Activated naive CD4-positive, alpha-beta T cell (primary cell): Measurements from ENCODE around the gene LRRC8B.

Source experiments
- DNase-seq, 4 experiments: peaks; one replicate each; lab custom pipeline; 2025; lab: John Stamatoyannopoulos, UW

LRRC8B gene

DNA sequence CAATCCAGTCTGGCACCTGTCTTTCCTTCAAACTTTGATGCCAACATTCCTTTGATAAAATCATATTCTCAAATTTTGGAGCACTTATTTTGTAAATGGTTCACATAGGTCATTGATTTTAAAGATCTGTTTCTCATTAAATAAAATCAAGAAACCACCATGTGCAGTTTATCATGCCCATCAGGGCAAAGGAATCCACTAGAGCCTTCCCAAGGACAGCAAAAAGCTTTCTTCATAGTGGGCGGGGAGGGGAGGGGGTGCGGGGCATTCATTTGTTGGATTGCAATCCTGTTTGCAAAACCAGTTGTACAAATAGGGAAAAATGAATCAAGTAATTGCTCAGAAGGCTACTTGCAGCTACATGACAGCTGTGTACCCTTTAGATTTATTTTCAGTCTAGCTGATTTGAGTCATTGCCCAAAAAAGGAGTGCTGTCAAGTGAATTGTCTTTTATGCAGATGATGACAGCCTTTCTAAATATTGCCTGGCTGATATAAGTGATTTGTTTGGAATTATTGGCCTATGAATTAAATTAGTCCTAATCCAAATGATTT lies 23.0 kb downstream of the LRRC8B start:
- peak in 1 of 4 experiments; percentile 2 for DNase-seq

DNA sequence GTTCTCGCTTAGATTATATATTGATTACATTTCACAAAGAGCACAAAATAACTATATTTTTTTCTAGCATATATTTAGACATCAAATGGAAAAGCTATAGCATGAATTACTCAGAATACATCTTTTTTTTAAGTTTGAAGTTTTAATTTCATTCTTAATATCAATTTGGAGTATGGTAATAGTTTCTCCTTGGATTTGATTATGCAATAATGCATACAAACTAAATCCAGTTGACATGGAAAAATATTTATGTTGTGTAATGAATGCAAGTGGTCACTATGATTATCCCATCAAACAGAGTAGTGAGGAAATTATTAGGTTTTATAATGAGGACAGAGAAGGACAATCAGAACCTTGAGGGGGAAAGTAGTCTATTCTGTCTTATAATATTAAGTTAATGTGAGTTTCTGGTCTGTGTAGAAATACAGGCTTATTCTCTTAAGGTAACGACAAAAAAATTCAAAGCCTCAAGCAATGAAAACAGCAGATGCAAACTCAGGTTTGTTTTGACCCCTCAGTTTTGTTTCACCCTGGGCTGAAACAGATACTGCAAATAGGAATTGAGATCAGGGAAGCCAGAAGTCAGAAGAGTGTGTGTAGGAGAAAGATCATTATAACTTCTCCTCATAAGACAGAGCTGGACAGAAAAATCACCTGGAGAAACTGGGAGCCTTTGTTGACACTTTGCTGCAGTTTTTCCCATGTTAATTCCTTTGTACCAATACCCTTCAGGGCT lies 23.7 kb downstream of the LRRC8B start:
- DNase-seq, result no peak

DNA sequence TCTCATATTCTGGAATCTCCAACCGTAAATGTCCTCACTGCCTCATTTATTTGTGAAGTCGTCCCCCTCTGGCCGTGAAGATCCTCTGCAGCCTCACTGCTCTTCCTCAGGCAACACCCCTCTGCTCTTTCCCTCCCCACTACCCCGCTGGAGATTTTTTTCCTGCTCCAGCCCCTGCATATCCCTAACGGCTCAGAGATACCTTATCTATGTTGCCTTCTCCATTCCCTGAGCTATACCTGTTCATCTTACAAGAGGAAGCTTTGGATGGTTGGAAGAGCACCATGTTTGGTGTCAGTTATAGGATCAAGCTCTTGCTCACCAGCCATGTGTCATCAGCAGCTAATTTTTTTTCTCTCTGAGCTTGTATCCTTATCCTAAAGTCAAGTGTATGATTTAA lies 26.4 kb downstream of the LRRC8B start:
- no peak for DNase-seq

DNA sequence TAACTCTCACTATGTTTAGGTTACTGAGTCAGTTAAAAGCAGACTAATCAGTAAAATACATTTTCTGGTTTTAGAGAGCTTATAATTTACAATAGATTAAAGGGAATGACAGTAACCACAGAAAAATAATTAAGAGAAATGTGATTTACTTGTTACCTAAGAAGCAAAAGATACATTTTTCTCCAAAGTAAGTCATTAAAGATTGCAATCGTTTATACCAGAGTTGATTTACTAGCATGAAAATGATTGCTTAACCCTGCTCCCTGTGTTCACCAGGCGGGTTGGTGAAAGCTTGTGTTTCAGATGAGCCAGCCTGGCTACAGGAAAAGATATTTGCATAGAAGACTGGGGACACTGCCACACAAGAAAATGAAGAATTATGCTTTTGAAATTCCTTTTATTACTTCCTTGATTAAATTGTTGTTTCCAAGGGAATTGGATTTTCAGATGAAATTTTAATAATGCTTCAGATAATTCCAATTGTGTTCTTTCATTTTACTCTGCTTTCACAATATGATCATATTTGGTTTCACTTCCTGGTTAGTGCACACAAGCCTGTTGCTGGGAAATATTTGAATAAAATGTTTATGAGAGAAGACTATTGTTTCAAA lies 27.9 kb downstream of the LRRC8B start:
- DNase-seq, result no peak

DNA sequence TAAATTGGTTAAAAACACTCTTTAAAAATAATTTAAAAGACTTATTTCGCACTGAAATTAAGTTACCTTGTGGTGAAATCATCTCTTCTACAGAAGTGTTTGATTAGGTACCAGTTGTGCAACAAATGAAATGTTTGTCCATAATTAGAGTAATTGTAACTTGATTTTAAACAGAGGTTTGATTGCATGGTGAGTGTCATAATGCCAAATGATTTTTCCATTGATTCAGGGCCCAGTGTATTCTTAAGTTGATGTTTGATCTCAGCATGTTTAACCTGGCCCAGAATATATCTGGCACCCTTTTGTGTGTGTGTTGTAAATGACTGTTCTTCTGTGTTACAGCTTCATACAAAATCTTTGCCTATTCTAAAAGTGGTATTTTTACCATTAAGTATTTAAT lies 28.5 kb downstream of the LRRC8B start:
- DNase-seq, result no peak

DNA sequence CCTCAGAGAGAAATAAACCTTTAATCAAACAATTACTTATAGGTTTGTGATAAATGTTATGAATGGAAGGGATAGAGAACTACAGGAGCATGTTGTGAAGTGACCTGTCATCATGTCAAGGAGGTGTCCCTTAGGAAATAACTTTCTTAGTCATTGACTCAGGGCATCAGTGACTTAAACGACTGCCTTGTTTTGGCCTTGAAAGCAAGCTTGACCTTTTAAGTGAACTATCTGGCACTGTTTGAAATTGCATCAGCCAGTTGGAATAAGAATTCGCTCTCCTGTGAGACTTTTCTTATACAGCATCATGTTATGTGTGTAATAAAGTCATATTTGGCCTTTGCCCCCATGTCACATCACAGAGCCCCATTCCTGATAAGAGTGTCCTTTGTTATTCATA lies 30.9 kb downstream of the LRRC8B start:
- DNase-seq, result no peak

DNA sequence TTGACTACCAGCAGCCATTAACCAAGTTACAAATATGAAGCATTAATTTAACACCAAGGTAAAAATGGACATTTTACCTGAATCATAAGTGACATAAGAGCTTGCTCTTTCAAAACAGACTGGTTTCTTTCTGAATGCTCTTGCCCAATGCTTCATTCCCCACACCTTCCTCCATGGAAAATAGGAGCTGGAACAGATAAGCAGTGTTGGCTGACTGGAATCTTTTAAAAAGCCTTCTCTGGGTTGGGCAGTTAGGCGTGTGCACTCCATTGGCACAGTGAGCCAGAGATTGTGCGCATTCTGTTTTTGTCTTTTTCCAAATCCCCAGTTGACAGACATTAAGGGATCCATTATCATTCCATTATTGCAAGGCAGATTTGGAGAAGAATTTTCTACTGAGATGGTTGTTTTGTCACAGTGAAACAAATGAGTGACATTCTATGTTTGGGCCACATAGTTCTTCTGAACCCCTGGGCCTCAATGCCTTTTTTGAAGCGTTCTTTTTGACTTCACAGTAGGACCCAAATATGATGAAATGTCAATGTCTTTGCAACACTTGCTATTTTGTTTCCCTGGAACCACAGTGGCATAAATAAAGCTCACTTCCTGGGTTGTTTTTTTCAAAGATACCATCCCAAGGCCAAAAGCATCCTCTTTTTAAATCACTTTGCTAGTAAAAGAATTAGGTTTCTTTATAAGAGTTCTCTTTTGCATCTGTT lies 32.3 kb downstream of the LRRC8B start:
- no peak for DNase-seq

DNA sequence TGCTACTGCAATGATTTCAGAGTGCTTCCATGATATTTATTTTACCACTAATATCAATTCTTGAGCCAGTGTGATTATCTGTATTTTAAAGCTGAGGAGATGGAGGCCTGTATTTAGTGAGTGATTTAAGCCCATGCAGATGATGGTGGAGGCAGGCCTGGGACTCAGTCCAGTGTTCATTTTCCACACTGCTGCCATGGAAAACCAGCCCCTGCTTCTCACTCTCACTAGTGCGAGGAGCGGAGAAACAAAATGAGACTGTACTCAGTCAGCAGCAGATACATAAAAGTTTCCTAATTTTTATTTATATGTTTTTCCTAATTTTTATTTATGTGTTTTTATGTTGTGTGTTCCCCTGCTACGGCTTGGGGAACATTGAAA lies 32.8 kb downstream of the LRRC8B start:
- no peak for DNase-seq

DNA sequence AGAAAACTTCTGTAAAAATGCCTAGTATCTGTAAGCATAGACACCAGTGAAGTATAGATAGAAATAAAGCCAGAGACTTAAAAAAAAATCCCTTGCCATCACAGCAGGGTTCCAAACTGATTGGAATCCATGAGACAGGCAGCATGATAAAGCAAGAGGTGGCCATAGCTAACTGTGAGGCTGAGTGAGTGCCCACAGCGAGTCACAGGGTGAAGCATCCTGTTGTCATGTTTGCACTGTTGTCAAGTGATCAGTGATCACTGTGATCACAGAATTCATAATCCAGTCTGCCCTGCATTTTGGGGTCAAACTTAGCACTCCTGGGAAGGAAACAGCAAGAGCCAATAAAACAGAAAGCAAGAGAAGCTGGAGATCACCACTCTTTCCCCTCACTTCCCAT lies 33.3 kb downstream of the LRRC8B start:
- DNase-seq, result no peak

DNA sequence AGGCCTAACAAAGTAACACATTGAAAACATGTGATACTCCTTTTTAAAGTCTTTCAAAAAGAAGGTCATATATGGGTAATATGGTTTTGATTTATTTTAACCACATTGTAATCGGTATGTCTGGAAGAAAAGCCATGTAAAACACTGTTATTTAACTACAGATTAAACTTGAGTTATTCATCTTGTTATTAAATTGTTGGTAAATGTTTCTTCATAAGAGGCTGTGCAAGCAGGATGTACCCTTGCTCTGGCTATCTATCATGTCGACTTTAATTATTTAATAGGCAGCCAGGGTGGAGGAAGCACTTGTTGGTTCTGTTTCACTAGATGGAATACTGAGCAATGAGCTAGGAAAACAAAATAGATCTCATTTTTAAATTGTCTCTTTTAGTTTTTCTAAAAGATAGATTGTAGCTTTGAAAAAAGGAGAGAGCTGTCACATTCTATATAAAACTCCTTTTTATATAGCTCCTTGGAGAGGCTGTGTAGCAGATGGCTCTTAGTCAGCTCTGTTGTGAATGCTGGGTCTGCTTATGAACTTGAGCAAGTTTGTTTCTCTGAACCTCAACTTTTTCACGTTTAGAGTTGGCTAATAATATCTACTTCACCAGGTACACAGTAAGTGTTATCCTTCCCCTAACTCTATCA lies 39.5 kb downstream of the LRRC8B start:
- no peak for DNase-seq

DNA sequence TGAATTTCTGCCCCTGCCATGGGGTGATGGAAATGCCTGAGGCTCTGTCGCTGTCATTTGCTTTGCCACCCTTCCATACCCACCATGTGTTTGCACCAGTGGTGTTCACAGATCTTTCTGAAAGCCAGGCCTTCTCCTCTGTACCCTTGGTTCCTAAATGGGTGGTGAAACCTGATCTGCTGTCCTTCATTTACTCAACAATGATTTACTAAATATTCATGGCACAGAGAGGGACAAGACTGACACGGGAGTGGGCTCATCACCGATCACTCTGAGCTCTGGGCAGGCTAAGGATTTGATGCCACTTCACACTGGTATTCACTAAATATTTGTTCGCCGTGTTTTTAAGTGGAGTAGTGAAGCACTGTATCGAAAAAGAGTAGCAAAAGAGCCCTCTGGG lies 40.9 kb downstream of the LRRC8B start:
- DNase-seq, result no peak

DNA sequence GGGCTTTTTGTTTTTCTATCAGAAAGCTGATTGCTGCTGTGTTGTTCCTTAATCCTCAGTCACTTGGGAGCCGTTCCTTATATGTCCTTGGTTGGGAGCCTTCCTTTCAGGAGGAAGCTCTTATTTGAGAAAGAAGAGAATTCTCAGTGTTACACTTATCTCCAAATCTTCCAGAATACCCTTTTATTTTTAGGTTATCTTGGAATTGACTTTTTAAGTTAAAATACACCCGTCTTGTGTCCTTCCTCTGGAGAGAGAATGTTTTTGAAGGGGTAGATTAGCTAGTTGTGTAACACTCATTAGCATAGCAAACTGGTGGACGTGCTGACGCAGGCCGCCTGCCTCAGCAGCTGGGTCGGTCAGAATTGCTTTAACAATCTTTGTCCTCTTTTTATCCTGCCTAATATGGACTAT lies 42.1 kb downstream of the LRRC8B start:
- DNase-seq, result no peak

DNA sequence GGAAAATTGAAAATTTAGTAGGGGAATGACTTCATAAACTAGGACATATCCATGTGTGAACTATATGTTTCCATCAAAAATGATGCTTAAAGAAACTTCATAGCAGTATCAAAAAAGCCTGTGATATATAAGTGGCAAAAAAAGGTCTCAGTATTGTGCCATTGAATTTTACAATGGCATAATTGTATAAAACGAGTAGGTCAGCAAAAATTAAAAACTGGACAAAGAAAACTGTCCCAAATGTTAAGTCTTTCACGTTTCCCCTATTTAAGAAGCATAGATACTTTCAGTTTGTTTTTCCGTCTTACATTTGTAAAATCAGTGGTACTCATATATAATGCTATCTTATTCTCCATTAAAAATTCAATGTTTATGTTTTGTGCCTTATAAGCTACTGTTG lies 43.2 kb downstream of the LRRC8B start:
- DNase-seq, result no peak

DNA sequence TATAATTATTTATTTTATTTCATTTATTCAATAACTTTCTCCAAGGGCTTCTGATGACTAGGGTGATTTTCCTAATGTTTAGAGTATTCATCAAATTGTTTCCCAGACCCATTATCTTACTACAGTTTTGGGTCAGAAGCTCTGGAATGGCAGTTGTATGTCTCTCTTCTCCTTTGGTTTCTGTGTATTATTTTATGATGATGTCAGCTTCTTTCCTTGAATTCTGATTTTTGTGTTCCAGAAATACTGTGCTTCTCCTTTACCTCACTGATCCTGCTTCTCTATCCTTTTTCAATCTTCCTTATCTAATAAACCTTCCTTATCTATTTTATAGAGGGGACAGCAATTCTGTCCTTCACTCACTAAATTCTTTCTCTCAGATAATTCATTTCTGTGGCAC lies 48.8 kb downstream of the LRRC8B start:
- DNase-seq, result no peak

DNA sequence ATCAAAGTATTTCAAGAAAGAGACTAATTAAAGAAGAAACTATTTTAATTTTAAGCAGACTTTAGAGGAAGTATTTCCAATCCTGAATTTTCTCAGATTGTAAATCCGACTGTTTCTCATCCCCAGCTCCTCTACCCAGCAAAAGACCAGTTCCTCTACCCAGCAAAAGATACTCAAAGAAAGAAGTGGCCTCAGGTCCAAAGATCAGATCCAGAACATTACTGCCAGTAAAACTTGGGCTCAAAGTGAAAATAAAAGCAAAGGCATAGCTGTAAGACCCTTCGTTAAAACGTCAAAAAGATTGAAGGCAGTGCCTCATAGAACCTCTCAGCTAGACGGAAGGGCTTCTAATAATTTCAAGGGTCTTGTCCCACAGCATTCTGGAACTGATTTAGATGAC lies 50.0 kb downstream of the LRRC8B start:
- no peak for DNase-seq

DNA sequence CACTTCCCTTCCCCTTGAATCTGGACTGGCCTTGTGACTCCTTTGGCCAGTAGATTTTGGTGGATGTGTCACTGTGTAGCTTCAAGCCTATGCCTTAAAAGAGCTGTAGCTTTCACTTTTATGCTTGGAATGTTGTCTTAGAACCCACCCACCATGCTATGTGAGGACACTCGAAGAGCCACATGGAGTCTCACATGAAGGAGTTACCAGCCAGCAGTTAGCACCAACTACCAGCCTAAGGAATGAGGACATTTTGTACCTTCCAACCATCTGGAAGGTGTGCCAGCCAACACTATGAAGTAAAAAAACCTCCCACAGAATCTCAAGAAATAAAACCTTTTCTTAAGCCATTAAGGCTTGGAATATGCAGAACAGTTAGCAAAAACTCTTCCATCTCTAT lies 50.6 kb downstream of the LRRC8B start:
- DNase-seq, result no peak

DNA sequence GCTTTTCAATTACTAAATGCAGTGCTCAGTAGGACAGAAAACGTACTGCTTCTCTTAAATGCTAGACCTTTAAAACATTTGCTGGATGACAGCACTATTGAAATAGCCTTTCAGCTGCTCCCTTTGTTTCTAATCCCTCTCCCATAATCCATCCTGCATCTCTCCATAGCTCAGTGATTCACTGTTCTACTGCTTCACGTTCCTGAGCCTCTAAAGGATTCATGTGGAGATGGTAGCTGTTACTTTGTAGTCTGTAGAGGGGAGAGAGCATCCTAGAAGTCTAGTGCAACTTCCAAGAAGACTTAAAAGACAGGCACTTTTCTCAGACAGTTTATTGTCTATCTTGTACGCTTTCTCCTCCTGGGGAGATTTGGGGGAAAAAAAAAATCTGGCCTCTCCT lies 51.4 kb downstream of the LRRC8B start:
- no peak for DNase-seq

DNA sequence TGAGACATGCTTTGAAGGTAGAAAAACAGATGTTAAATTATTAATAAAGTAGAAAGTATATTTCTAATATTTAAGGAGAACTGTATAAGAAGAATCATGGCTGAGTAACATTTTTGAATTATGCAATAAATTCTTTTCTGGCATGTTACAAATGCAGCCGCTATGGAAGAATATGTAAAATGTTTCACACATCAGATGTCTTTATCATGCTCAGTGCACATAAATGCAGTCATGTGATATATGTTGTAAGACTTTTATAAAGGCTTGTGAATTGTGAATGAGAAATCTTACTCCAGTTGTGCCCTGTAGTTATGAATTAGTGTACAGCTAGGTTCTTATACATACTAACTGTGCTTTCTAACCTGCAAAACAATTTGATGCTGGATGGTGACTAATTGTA lies 53.5 kb downstream of the LRRC8B start:
- DNase-seq, result no peak

DNA sequence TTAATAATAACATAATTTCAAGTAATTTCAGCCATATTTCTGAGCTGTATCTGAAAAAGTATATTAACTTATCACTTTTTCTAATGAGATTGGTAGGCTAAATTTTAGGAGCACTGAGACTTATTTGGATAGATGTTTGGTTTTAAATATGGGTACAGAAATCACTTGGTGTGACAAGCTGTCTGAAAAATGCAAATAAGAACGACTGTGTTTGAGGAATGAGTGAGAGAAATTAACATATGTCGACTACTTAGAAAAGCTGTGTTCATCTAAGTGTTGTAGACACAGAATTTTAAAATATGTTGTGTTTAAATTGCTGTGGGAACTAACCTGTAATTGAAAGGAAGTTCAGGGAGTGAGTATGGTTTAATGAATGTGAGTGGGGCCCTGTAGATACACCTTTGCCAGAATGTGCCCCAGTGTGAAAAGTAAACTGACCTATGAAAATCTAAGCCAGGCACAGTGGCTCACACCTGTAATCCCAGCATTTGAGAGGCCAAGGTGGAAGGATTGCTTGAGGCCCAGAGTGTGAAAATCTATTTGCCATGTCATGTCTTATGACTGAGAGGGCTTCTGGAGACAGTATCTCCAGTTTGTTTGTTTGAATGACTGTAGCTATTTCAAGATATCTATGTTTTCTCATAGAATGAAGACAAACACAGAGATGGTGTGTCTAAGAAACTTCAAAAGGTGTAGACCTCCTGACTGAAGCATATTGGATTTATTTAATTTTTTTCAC lies 54.5 kb downstream of the LRRC8B start:
- no peak for DNase-seq

DNA sequence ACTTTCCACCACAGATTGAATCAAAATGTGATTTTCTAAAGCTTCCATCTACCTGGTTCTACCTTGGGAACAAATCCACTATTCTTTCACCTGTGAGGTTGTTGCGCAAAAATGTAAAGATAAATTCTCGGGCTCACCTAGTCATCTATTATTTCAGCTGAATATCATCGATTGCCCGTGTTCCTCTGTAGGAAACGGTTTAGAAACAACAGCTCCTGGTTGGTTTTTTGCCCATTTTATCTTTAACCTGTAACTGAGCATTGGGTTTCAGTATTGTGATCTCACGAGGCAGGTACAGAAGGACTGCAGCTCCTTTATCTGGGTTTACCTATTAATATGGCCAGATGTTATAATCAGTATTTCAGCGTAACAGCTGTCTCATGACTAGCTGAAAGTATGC lies 55.4 kb downstream of the LRRC8B start:
- no peak for DNase-seq

DNA sequence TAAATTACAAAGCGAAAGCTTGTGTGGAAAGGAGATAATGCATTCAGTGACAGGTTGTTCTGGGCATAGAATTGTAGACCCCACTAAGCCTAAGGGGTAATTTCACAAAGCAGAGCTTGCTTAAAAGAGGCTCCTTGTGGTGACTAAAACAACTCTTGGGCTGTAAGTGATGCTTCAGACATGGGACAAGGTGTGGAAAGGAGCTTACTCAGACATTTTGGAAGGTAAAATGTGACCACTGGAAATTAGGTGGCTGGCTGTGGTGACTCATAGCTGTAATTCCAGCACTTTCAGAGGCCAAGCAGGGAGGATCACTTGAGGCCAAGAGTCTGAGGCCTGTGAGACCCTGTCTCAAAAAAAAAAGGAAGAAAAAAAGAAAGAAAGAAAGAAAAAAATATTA lies 57.2 kb downstream of the LRRC8B start:
- DNase-seq, result no peak

DNA sequence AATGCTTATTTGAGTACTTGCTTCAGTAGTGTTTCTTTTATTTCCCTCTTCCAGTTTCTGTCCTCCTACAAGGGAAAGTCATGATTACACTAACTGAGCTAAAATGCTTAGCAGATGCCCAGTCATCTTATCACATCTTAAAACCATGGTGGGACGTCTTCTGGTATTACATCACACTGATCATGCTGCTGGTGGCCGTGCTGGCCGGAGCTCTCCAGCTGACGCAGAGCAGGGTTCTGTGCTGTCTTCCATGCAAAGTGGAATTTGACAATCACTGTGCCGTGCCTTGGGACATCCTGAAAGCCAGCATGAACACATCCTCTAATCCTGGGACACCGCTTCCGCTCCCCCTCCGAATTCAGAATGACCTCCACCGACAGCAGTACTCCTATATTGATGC lies 57.9 kb downstream of the LRRC8B start:
- no peak for DNase-seq
